ENCODE measurements around the gene CDT1.

- no peak for TF ChIP-seq CTCF (IDR thresholded peaks at IDR 0.05; ENCODE audit: low read length)
- no peak for TF ChIP-seq EZH2 (IDR thresholded peaks at IDR 0.05; ENCODE audit: borderline replicate concordance, low read length)
These were observed 20.1 kb upstream of the CDT1 start for GRCh38 chr16:88783391-88784073.
